HT1080 (cell line): Measurements from ENCODE around the gene TRMT1. TPM values are rescaled to one million over a fixed set of nuclear protein-coding genes. Genes with fewer than 3 reads are reported as not detected.
A peak's percentile ranks its signal among the peaks of the same experiment; 100 is the strongest.

ENCODE experiments used
- DNase-seq: peaks from one replicate; pipeline ENCODE4 v3.0.0-alpha.2; 2015; ENCODE audit warnings: low read depth
- total RNA-seq: library from RNA; depleted of rRNA; stranded (reverse); fragments of >200 nt; shearing (Covaris generic); gene quantifications from 2 replicates; pipeline ENCODE4 v1.2.3, GENCODE V29; 2014; rRNA removed

The TRMT1 gene
- total RNA-seq, 1 experiment from 2014 or later = 56.6 TPM

DNA sequence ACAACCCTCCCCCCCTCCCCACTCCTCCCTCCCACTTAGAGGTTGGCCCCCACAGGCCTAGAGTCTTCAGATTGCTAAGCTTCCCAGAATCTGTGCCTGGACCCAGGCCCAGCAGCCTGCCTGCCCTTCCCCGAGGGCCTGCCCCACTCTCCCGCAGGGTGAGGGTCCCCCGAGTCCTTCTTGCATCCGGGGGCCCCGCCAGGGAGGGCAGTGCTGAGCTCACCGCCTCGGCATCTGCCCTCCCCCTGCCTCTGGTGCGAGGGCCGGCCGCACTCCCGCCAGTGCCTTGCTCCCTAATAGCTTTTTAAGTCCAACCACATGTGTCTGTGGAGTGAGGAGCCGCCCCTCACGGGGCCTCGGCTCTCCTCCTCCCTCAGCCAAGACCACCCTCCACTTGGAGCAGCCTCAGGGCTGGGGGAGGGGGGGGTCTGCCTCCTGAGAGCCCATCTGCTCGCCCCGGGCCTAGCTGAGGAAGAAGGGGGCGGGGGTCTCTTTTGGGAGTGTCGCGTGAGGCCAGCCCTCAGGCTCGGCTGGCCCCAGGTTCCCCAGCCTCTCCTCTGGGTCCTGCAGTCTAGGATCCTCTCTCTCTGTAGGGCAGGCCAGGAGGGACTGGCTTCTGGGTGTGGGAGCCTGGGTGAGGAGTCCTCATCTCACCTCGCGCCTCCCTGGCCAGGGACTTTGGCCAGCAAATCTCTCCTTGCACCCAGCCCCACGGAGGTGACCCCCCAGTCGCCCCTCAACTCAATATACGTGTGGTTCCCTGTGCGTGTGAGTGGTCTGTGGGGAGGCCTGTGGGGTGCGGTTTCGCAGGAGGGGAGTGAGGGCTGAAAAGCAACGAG lies 61.1 kb downstream of the TRMT1 start:
- DNase-seq = peak; percentile 91

Other genes with a start within 250 kb of the TRMT1 start
- 0.70 and 0.74 TPM in 2 replicates for gene DNASE2, start 235.3 kb downstream of the TRMT1 start, total RNA-seq
- not detected in 2 replicates for gene KLF1, start 229.5 kb downstream of the TRMT1 start, total RNA-seq
- gene GCDH, start 225.6 kb downstream of the TRMT1 start, total RNA-seq = 29.0 and 29.7 TPM in 2 replicates
- gene SYCE2, start 197.4 kb downstream of the TRMT1 start, total RNA-seq = 0.24 TPM in 1 of 2 replicates, not detected in the other
- 192 and 239 TPM in 2 replicates for gene FARSA, start 183.0 kb downstream of the TRMT1 start, total RNA-seq
- gene CALR, start 178.1 kb downstream of the TRMT1 start, total RNA-seq = 1,453 and 1,684 TPM in 2 replicates
- gene RAD23A, start 170.9 kb downstream of the TRMT1 start, total RNA-seq = 178 and 212 TPM in 2 replicates
- gene GADD45GIP1, start 159.5 kb downstream of the TRMT1 start, total RNA-seq = 75.2 and 77.3 TPM in 2 replicates
- 0.17 and 0.31 TPM in 2 replicates for gene DAND5, start 147.2 kb downstream of the TRMT1 start, total RNA-seq
- gene NFIX, start 121.3 kb downstream of the TRMT1 start, total RNA-seq = 12.4 and 21.7 TPM in 2 replicates
- gene LYL1, start 13.9 kb downstream of the TRMT1 start, total RNA-seq = not detected in 2 replicates
- gene NACC1, start 1.5 kb upstream of the TRMT1 start, total RNA-seq = 126 and 181 TPM in 2 replicates
- 109 and 122 TPM in 2 replicates for gene STX10, start 33.6 kb upstream of the TRMT1 start, total RNA-seq
- gene IER2, start 33.7 kb upstream of the TRMT1 start, total RNA-seq = 35.7 and 42.6 TPM in 2 replicates